Ovary (tissue), 9 donors: ENCODE data around the gene MORN1. TPM values are rescaled to one million over a fixed set of nuclear protein-coding genes. Genes with fewer than 3 reads are reported as not detected.

Experiments
- DNase-seq, 5 donors: peaks; one replicate each; pipeline ENCODE4 v3.0.0-alpha.2; 2019 to 2020
- H3K27ac ChIP-seq, 2 donors: fragments of 200-600 bp; one replicate each; pipeline versions ENCODE4 v1.5.1 to v1.8.0; 2019 to 2022
- H3K27me3 ChIP-seq: fragments of 200-600 bp; one replicate; pipeline ENCODE4 v1.8.0; 2022
- H3K36me3 ChIP-seq: fragments of 200-600 bp; sonication (generic); one replicate; pipeline ENCODE4 v1.5.1; 2019
- H3K4me1 ChIP-seq: one replicate; pipeline ENCODE4 v1.8.1; 2013; ENCODE audit warnings: mild to moderate bottlenecking, moderate library complexity; ENCODE audit not compliant: insufficient read depth
- H3K4me3 ChIP-seq: fragments of 200-600 bp; sonication (generic); one replicate; pipeline ENCODE4 v1.5.1; 2017
- H3K9me3 ChIP-seq, 2 donors: fragments of 200-600 bp in 1 of 2; sonication (generic) in 1 of 2; one replicate each; pipeline versions ENCODE4 v1.5.1 to v1.8.1; 2013 to 2019; ENCODE audit warnings: mild to moderate bottlenecking in 1 of 2, moderate library complexity in 1 of 2
- EP300 ChIP-seq: sonication (generic); formaldehyde crosslinking; IDR thresholded peaks from one replicate; pipeline ENCODE4 v1.6.1; 2017; ENCODE audit warnings: antibody characterized with exemption
- POLR2A ChIP-seq: fragments of 450-650 bp; IDR thresholded peaks from one replicate; pipeline ENCODE4 v1.6.1; 2017; ENCODE audit warnings: antibody characterized with exemption, mild to moderate bottlenecking, moderate library complexity
- WGBS, 3 donors: extraction: QIAGEN DNeasy Blood & Tissue Kit in 1 of 3; methylation state at CpG; one replicate each; pipeline versions ENCODE4 v1.1.5 to v1.1.7; 2013 to 2017; 5-methylcytosine and 5-hydroxymethylcytosine counted together
- intact Hi-C, 4 donors: fragments of 100-400 bp; cut with DNase I; formaldehyde crosslinking; loops; one replicate each; pipeline versions ENCODE4 v1.11.0 to v1.15.1; 2022 to 2023
- polyA plus RNA-seq, 2 donors: library from polyadenylated mRNA; stranded (reverse); fragments of 200-250 nt in 1 of 2; fragments of 350-450 nt in 1 of 2; fragmentation: Illumina TruSeq in 1 of 2; extraction: RNeasy Lipid Tissue Mini Kit (QIAGEN cat#74804) in 1 of 2; gene quantifications; one replicate each; pipeline ENCODE4 v1.2.3, GENCODE V29; 2013 to 2014
- total RNA-seq, 7 donors: library from RNA; depleted of rRNA in 2 of 7; stranded (reverse); fragments of >200 nt in 2 of 7; fragmentation: NEBNext Ultra II Directional in 3 of 7; extraction: Animal tissue kit (Norgen Biotek cat#: 25700) in 3 of 7; gene quantifications; one replicate each; pipeline versions ENCODE4 v1.1.0 to v1.2.4, GENCODE V29; 2016 to 2023
- TF ChIP-seq, protein P1 (sequence below), 3 donors: fragments of 450-650 bp in 2 of 3; fragments of 200-600 bp in 1 of 3; IDR thresholded peaks; one replicate each; pipeline versions ENCODE4 v1.5.1 to v1.8.0; 2016 to 2022; ENCODE audit warnings: antibody characterized with exemption in 3 of 3, mild to moderate bottlenecking in 1 of 3
- donor health status: DM: no; HTN: no; CAD: no; lungs with moderate emphysema.
- donor health status: DM: no; HTN: no; CAD: no.
- donor health status: Bipolar disorder and iron deficiency.
- donor health status: DM: yes; HTN: yes; CAD: no.
- donor health status: DM: no; HTN: no; CAD: no.
- donor health status: DM: yes; HTN: yes; CAD: no.

The MORN1 gene
- total and polyA plus RNA-seq, 9 donors: 1.7 to 24.2 (median 17.7) TPM

- H3K9me3 ChIP-seq: no peaks in the 10 kb centered on the region
- H3K27ac ChIP-seq: peak overlapping the region; percentile 55 to 85
- peak in 1 of 5 donors; percentile 61 for DNase-seq
- no peaks in the 10 kb centered on the region for H3K36me3 ChIP-seq
- peak overlapping the region; percentile 87 for H3K4me3 ChIP-seq
- TF ChIP-seq POLR2A (no peak), EP300 (no peak)
- TF ChIP-seq, protein P1, sequence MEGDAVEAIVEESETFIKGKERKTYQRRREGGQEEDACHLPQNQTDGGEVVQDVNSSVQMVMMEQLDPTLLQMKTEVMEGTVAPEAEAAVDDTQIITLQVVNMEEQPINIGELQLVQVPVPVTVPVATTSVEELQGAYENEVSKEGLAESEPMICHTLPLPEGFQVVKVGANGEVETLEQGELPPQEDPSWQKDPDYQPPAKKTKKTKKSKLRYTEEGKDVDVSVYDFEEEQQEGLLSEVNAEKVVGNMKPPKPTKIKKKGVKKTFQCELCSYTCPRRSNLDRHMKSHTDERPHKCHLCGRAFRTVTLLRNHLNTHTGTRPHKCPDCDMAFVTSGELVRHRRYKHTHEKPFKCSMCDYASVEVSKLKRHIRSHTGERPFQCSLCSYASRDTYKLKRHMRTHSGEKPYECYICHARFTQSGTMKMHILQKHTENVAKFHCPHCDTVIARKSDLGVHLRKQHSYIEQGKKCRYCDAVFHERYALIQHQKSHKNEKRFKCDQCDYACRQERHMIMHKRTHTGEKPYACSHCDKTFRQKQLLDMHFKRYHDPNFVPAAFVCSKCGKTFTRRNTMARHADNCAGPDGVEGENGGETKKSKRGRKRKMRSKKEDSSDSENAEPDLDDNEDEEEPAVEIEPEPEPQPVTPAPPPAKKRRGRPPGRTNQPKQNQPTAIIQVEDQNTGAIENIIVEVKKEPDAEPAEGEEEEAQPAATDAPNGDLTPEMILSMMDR (IDR thresholded peaks at IDR 0.05): no peak
- 1 to 8% (median 2%) methylated on average over 6 to 38 of the region's 38 CpGs for WGBS, 3 donors
- H3K4me1 ChIP-seq: peaks cover 6% of the 10 kb centered on the region
- no peaks in the 10 kb centered on the region for H3K27me3 ChIP-seq
- intact Hi-C loops: loop anchor here in 2 of 4 donors (10.0 kb wide), 2 partner anchors 223 to 1013 kb away; partner anchors contain the start of gene MMEL1 (in 1 of the 2)
Observed at GRCh38 chr1:2411801-2412394, 20.5 kb upstream of the MORN1 start.

- intact Hi-C loops: loop anchor here in 2 of 4 donors (10.0 kb wide), 2 partner anchors 225 to 1015 kb away; partner anchors contain the start of gene MMEL1 (in 1 of the 2)
- TF ChIP-seq EP300 (no peak), POLR2A (no peak)
- H3K4me3 ChIP-seq: no peak overlapping the region
- no peak for DNase-seq
- 84 to 92% (median 90%) methylated on average over 12 of the region's 12 CpGs for WGBS, 3 donors
- no peak overlapping the region for H3K27ac ChIP-seq
- no peaks in the 10 kb centered on the region for H3K27me3 ChIP-seq
- H3K4me1 ChIP-seq: peaks cover 6% of the 10 kb centered on the region
- no peaks in the 10 kb centered on the region for H3K36me3 ChIP-seq
- H3K9me3 ChIP-seq: no peaks in the 10 kb centered on the region
Observed at GRCh38 chr1:2409745-2410144, 18.4 kb upstream of the MORN1 start.

DNA sequence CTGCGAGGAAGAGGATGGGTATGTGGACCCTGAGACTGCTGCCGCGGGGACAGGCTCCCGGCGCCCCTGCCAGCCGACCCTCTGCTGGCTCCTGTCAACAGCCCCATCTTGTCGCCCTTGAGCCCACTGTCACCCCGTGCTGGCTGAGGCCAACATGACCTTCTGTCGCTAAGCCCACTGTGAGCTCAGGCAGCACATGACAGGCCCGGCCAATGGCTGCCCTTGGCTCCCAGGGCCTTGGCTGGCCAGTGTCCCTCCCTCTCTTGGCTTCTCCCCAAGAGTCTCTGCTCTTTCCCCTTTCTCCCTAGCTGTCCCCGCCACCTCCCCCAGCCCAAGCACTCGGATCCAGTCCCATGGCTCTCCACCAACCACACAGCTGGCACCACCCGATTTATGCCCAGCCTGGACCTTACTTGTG is 17.5 kb upstream of the MORN1 start:
- no peak overlapping the region for H3K27ac ChIP-seq
- H3K9me3 ChIP-seq: no peaks in the 10 kb centered on the region
- intact Hi-C loops: no loop called here
- no peaks in the 10 kb centered on the region for H3K27me3 ChIP-seq
- H3K4me1 ChIP-seq: peaks cover 6% of the 10 kb centered on the region
- DNase-seq: peak in 1 of 5 donors; percentile 16
- H3K36me3 ChIP-seq: no peaks in the 10 kb centered on the region
- H3K4me3 ChIP-seq: no peak overlapping the region
- WGBS, 3 donors: 63 to 75% (median 66%) methylated on average over 13 of the region's 13 CpGs
- TF ChIP-seq EP300: no peak
- TF ChIP-seq POLR2A: no peak
- TF ChIP-seq, protein P1 (IDR thresholded peaks at IDR 0.05): no peak

DNA sequence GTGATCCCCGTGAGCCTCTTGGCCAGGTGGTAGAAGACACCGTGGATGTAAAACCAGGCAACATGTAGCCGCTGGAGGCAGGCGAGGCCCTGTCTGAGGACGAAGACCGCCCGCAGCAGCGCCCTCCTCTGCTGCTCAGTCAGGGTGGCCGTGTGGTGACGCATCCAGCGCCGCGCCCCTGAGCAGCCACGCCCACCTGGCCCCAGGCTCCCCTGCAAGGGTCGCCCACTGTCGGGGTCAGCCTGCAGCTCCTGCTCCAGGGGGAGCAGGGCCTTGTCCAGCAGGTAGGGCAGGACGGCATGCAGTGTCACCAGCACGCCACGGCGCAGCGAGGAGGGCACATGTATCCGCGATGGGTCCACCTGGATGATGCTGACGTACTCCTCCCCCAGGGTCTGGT is 17.1 kb upstream of the MORN1 start:
- DNase-seq: no peak
- TF ChIP-seq POLR2A: no peak
- TF ChIP-seq, protein P1 (IDR thresholded peaks at IDR 0.05): no peak
- TF ChIP-seq EP300: no peak
- Histone ChIP-seq H3K27ac (no peak overlapping the region), H3K4me3 (no peak overlapping the region), H3K9me3 (no peaks in the 10 kb centered on the region), H3K4me1 (peaks cover 6% of the 10 kb centered on the region), H3K36me3 (no peaks in the 10 kb centered on the region), H3K27me3 (no peaks in the 10 kb centered on the region)
- intact Hi-C loops: no loop called here
- WGBS, 3 donors: 87 to 91% (median 91%) methylated on average over 22 to 24 of the region's 24 CpGs

GRCh38 chr1:2407991-2408275 is 16.6 kb upstream of the MORN1 start:
- TF ChIP-seq, protein P1 (IDR thresholded peaks at IDR 0.05): no peak
- TF ChIP-seq EP300: no peak
- TF ChIP-seq POLR2A: no peak
- WGBS, 3 donors: 94 to 97% (median 94%) methylated on average over 8 of the region's 8 CpGs
- Histone ChIP-seq H3K36me3 (no peaks in the 10 kb centered on the region), H3K27ac (no peak overlapping the region), H3K4me1 (peaks cover 6% of the 10 kb centered on the region), H3K4me3 (no peak overlapping the region), H3K27me3 (no peaks in the 10 kb centered on the region), H3K9me3 (no peaks in the 10 kb centered on the region)
- DNase-seq: no peak
- intact Hi-C loops: no loop called here
